SHP77 (cell line): ENCODE data around the gene FKBP6.
"Not testable (repeated sequence)": the region's sequence is repeated elsewhere in the genome, so short reads cannot be mapped to it uniquely, and the experiment has no call there.

Experiments used
- DNase-seq, 2 experiments: peaks; one replicate each; lab custom pipeline; 2025; lab: John Stamatoyannopoulos, UW

The FKBP6 gene

GRCh38 chr7:73324081-73324845, 3.7 kb upstream of the FKBP6 start:
- DNase-seq: peak; percentile 71 to 77

- DNase-seq: not testable (repeated sequence)
Observed at GRCh38 chr7:73325424-73325823, 2.5 kb upstream of the FKBP6 start.

GRCh38 chr7:73327449-73327848, 512 bp upstream of the FKBP6 start:
- not testable (repeated sequence) for DNase-seq

GRCh38 chr7:73328696-73329095, 735 bp downstream of the FKBP6 start:
- DNase-seq: no peak

GRCh38 chr7:73329861-73330581, 2.1 kb downstream of the FKBP6 start:
- no peak for DNase-seq

- DNase-seq: no peak
Observed at GRCh38 chr7:73330772-73331171, 2.8 kb downstream of the FKBP6 start.

- no peak for DNase-seq
Observed at GRCh38 chr7:73332447-73332846, 4.5 kb downstream of the FKBP6 start.

GRCh38 chr7:73338321-73338720, 10.4 kb downstream of the FKBP6 start:
- no peak for DNase-seq

GRCh38 chr7:73340514-73340913, 12.6 kb downstream of the FKBP6 start:
- no peak for DNase-seq

- DNase-seq: no peak
Observed at GRCh38 chr7:73341877-73342276, 13.9 kb downstream of the FKBP6 start.

- no peak for DNase-seq
Observed at GRCh38 chr7:73342645-73343044, 14.7 kb downstream of the FKBP6 start.

GRCh38 chr7:73343671-73344380, 15.9 kb downstream of the FKBP6 start:
- no peak for DNase-seq

- no peak for DNase-seq
Observed at GRCh38 chr7:73345538-73345937, 17.6 kb downstream of the FKBP6 start.

GRCh38 chr7:73345951-73346350, 18.0 kb downstream of the FKBP6 start:
- DNase-seq: no peak

- no peak for DNase-seq
Observed at GRCh38 chr7:73349763-73350162, 21.8 kb downstream of the FKBP6 start.

GRCh38 chr7:73350306-73351068, 22.5 kb downstream of the FKBP6 start:
- DNase-seq: no peak

- DNase-seq: no peak
Observed at GRCh38 chr7:73351447-73352167, 23.6 kb downstream of the FKBP6 start.

- no peak for DNase-seq
Observed at GRCh38 chr7:73352784-73353183, 24.8 kb downstream of the FKBP6 start.

- no peak for DNase-seq
Observed at GRCh38 chr7:73353243-73353642, 25.3 kb downstream of the FKBP6 start.

GRCh38 chr7:73354196-73354595, 26.2 kb downstream of the FKBP6 start:
- no peak for DNase-seq

- DNase-seq: no peak
Observed at GRCh38 chr7:73354821-73355220, 26.9 kb downstream of the FKBP6 start.
